ENCODE measurements around the gene ADRA2C.

DNA sequence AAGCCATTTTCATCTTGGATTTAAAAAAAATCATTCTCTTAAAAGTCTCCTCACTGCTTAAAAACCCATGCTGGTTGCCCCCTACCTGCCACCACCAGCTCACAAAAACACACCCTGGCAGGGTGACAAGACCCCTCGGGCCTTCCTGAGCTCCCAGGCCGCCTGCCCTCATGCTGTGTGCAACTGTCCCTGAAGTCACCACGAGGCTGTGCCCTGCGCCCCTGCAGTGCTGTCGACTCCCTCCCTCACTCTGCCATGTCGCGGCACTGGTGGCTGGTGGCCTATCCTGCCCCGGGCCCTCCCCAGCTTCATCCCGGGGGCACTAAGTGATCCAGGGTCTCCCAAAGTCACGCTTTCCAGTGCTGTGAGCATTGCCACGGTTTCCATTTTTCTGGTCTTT is 46.3 kb upstream of the ADRA2C start:
- no peak for TF ChIP-seq SIN3A (IDR thresholded peaks at IDR 0.05; ENCODE audit: borderline replicate concordance, insufficient read depth, low read depth, low read length)
- TF ChIP-seq, protein P1, sequence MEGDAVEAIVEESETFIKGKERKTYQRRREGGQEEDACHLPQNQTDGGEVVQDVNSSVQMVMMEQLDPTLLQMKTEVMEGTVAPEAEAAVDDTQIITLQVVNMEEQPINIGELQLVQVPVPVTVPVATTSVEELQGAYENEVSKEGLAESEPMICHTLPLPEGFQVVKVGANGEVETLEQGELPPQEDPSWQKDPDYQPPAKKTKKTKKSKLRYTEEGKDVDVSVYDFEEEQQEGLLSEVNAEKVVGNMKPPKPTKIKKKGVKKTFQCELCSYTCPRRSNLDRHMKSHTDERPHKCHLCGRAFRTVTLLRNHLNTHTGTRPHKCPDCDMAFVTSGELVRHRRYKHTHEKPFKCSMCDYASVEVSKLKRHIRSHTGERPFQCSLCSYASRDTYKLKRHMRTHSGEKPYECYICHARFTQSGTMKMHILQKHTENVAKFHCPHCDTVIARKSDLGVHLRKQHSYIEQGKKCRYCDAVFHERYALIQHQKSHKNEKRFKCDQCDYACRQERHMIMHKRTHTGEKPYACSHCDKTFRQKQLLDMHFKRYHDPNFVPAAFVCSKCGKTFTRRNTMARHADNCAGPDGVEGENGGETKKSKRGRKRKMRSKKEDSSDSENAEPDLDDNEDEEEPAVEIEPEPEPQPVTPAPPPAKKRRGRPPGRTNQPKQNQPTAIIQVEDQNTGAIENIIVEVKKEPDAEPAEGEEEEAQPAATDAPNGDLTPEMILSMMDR (IDR thresholded peaks at IDR 0.05): no peak
- TF ChIP-seq TCF7L2 (IDR thresholded peaks at IDR 0.05; ENCODE audit: low read depth, low read length): no peak

Measured in Panc1 (cell line).